HUDEP-2 (cell line): Measurements from ENCODE around the gene TRIM71.
A peak's percentile ranks its signal among the peaks of the same experiment; 100 is the strongest.

Experiments used
- DNase-seq, 76 experiments: peaks; one replicate each; lab custom pipeline; 2025; ENCODE audit not compliant: unreplicated experiment in 76 of 76; lab: John Stamatoyannopoulos, UW

Gene TRIM71

GRCh38 chr3:32885283-32885901 is 67.6 kb downstream of the TRIM71 start:
- DNase-seq, result no peak

GRCh38 chr3:32886296-32886695 is 68.5 kb downstream of the TRIM71 start:
- no peak for DNase-seq

GRCh38 chr3:32886911-32887310 is 69.1 kb downstream of the TRIM71 start:
- no peak for DNase-seq

- DNase-seq, result no peak
These were observed 70.9 kb downstream of the TRIM71 start for GRCh38 chr3:32888739-32889138.

- DNase-seq, result no peak
These were observed 72.9 kb downstream of the TRIM71 start for GRCh38 chr3:32890420-32891276.

- DNase-seq, result no peak
These were observed 73.6 kb downstream of the TRIM71 start for GRCh38 chr3:32891365-32891764.

- DNase-seq, result no peak
These were observed 75.1 kb downstream of the TRIM71 start for GRCh38 chr3:32892625-32893598.

GRCh38 chr3:32894977-32895376 is 77.2 kb downstream of the TRIM71 start:
- DNase-seq, result no peak

- DNase-seq, result no peak
These were observed 77.9 kb downstream of the TRIM71 start for GRCh38 chr3:32895701-32896100.

- no peak for DNase-seq
These were observed 78.3 kb downstream of the TRIM71 start for GRCh38 chr3:32896143-32896542.

GRCh38 chr3:32897001-32897601 is 79.3 kb downstream of the TRIM71 start:
- DNase-seq, result no peak

- peak in 1 of 76 experiments; percentile 2 for DNase-seq
These were observed 80.3 kb downstream of the TRIM71 start for GRCh38 chr3:32897981-32898623.

GRCh38 chr3:32899265-32899664 is 81.5 kb downstream of the TRIM71 start:
- DNase-seq, result no peak

- no peak for DNase-seq
These were observed 83.5 kb downstream of the TRIM71 start for GRCh38 chr3:32901005-32901932.

- peak in 11 of 76 experiments; percentile 1 to 21 (median 7) for DNase-seq
These were observed 85.1 kb downstream of the TRIM71 start for GRCh38 chr3:32902887-32903371.

GRCh38 chr3:32903953-32904352 is 86.2 kb downstream of the TRIM71 start:
- no peak for DNase-seq

- DNase-seq, result no peak
These were observed 92.2 kb downstream of the TRIM71 start for GRCh38 chr3:32909999-32910398.

GRCh38 chr3:32910954-32911353 is 93.2 kb downstream of the TRIM71 start:
- no peak for DNase-seq

- no peak for DNase-seq
These were observed 94.2 kb downstream of the TRIM71 start for GRCh38 chr3:32912046-32912445.
